A549 (cell line): Measurements from ENCODE around the gene HRH1. TPM values are rescaled to one million over a fixed set of nuclear protein-coding genes. Genes with fewer than 3 reads are reported as not detected.

Experiments
- ATAC-seq, 2 experiments: fragments of 200-7000 bp in 1 of 2; fragments of >200 bp in 1 of 2; cut with Nextera tagmentation in 1 of 2; cut with Tn5 transposase in 1 of 2; 3 replicates each; pipeline versions ENCODE4 v1.8.0 to v1.9.1; 2018 to 2020; ENCODE audit warnings: mild to moderate bottlenecking in 1 of 2, moderate library complexity in 1 of 2
- CTCF ChIA-PET: fragments of 300-600 bp; sonication (Branson Sonifier 250); formaldehyde crosslinking; extraction: SDS; loops from one replicate; lab custom pipeline; 2021; ENCODE audit warnings: antibody characterized with exemption, inconsistent platforms; lab: Yijun Ruan, JAX
- POLR2A ChIA-PET: fragments of 350-600 bp; formaldehyde crosslinking; extraction: SDS; loops from one replicate; lab custom pipeline; 2021; ENCODE audit warnings: antibody characterized with exemption, inconsistent platforms; lab: Yijun Ruan, JAX
- DNase-seq, 2 experiments: peaks; one replicate each; pipeline versions ENCODE4 v3.0.0 to v3.0.0-alpha.2; 2011 to 2016; ENCODE audit warnings: low read depth in 1 of 2, low spot score in 1 of 2
- FAIRE-seq: peaks from 2 replicates; lab custom pipeline; 2011; peaks lifted over from hg19 to GRCh38; lab: Jason Lieb, UNC
- H3K27ac ChIP-seq, 2 experiments: fragments of >200 bp; sonication (Bioruptor Twin); formaldehyde crosslinking; 3 replicates each; pipeline ENCODE4 v1.5.1; 2016 to 2017
- H3K4me1 ChIP-seq: fragments of >200 bp; sonication (Bioruptor Twin); formaldehyde crosslinking; 3 replicates; pipeline ENCODE4 v1.6.1; 2016
- H3K4me2 ChIP-seq: fragments of >200 bp; sonication (Bioruptor Twin); formaldehyde crosslinking; 3 replicates; pipeline ENCODE4 v1.6.1; 2016
- H3K4me3 ChIP-seq: fragments of >200 bp; sonication (Bioruptor Twin); formaldehyde crosslinking; 3 replicates; pipeline ENCODE4 v1.5.1; 2016
- H3K9me3 ChIP-seq: fragments of >200 bp; sonication (Bioruptor Twin); formaldehyde crosslinking; 3 replicates; pipeline ENCODE4 v1.6.1; 2016
- CHD2 ChIP-seq: fragments of 150-350 bp; IDR thresholded peaks from 2 replicates; pipeline ENCODE4 v1.6.1; 2014; ENCODE audit warnings: low read length; ENCODE audit not compliant: partially characterized antibody
- EHMT2 ChIP-seq: fragments of 200-600 bp; sonication (generic); IDR thresholded peaks from 2 replicates; pipeline ENCODE4 v1.6.1; 2016; ENCODE audit warnings: antibody characterized with exemption, low read depth, mild to moderate bottlenecking, moderate library complexity
- EP300 ChIP-seq, 2 experiments: fragments of >200 bp; sonication (Bioruptor Twin); formaldehyde crosslinking; IDR thresholded peaks; 2 replicates in 1 of 2; 3 replicates in 1 of 2; pipeline ENCODE4 v1.6.1; 2016 to 2017
- GATA3 ChIP-seq: IDR thresholded peaks from 2 replicates; pipeline ENCODE4 v1.6.1; 2012; ENCODE audit warnings: borderline replicate concordance
- HDAC2 ChIP-seq: fragments of 200-600 bp; sonication (generic); IDR thresholded peaks from 2 replicates; pipeline ENCODE4 v1.6.1; 2016
- HEYL ChIP-seq: fragments of 250-450 bp; sonication (Bioruptor Pico); IDR thresholded peaks from 2 replicates; pipeline ENCODE4 v1.8.0; 2021; ENCODE audit warnings: mild to moderate bottlenecking, moderate library complexity
- JUN ChIP-seq, 2 experiments: fragments of >200 bp; sonication (Bioruptor Twin); formaldehyde crosslinking; IDR thresholded peaks; 2 replicates in 1 of 2; 3 replicates in 1 of 2; pipeline ENCODE4 v1.6.1; 2016 to 2017
- JUNB ChIP-seq: fragments of >200 bp; sonication (Bioruptor Twin); formaldehyde crosslinking; IDR thresholded peaks from 2 replicates; pipeline ENCODE4 v1.6.1; 2016
- KDM5A ChIP-seq: fragments of 200-600 bp; sonication (generic); IDR thresholded peaks from 2 replicates; pipeline ENCODE4 v1.6.1; 2016; ENCODE audit warnings: antibody characterized with exemption, mild to moderate bottlenecking
- MAFK ChIP-seq: fragments of 450-650 bp; IDR thresholded peaks from 2 replicates; pipeline ENCODE4 v1.6.1; 2014; ENCODE audit not compliant: partially characterized antibody
- MYC ChIP-seq: IDR thresholded peaks from 2 replicates; pipeline ENCODE4 v1.6.1; 2012; ENCODE audit warnings: mild to moderate bottlenecking, inconsistent platforms, low read length, improper control_type of control experiment, borderline replicate concordance
- NR3C1 ChIP-seq: fragments of >200 bp; sonication (Bioruptor Twin); formaldehyde crosslinking; IDR thresholded peaks from 3 replicates; pipeline ENCODE4 v1.6.1; 2017
- RAD21 ChIP-seq, 2 experiments: fragments of >200 bp in 1 of 2; sonication (Bioruptor Twin) in 1 of 2; formaldehyde crosslinking in 1 of 2; IDR thresholded peaks in 1 of 2; conservative IDR thresholded peaks in 1 of 2; 2 replicates in 1 of 2; 3 replicates in 1 of 2; pipeline ENCODE4 v1.6.1; 2012 to 2018; ENCODE audit warnings: inconsistent platforms in 1 of 2
- RCOR1 ChIP-seq: fragments of 150-350 bp; IDR thresholded peaks from 2 replicates; pipeline ENCODE4 v1.6.1; 2014; ENCODE audit warnings: antibody characterized with exemption, low read length, low read depth
- RNF2 ChIP-seq: fragments of 200-600 bp; sonication (generic); IDR thresholded peaks from 2 replicates; pipeline ENCODE4 v1.6.1; 2016; ENCODE audit warnings: low read depth, mild to moderate bottlenecking, antibody characterized with exemption, moderate library complexity, borderline replicate concordance
- SMC3 ChIP-seq: fragments of >200 bp; sonication (Bioruptor Twin); formaldehyde crosslinking; IDR thresholded peaks from 3 replicates; pipeline ENCODE4 v1.6.1; 2018; ENCODE audit warnings: inconsistent platforms
- SREBF2 ChIP-seq: fragments of 450-650 bp; IDR thresholded peaks from 2 replicates; pipeline ENCODE4 v1.6.1; 2014; ENCODE audit warnings: mild to moderate bottlenecking, moderate library complexity
- TFCP2L1 ChIP-seq: fragments of 250-450 bp; sonication (Bioruptor Pico); IDR thresholded peaks from 2 replicates; pipeline ENCODE4 v1.5.0; 2021; ENCODE audit warnings: mild to moderate bottlenecking
- WGBS: methylation state at CpG from one replicate; pipeline ENCODE4 v1.1.6; 2017; ENCODE audit errors: missing lambda C conversion rate; 5-methylcytosine and 5-hydroxymethylcytosine counted together
- polyA plus RNA-seq, 4 experiments: library from polyadenylated mRNA; depleted of rRNA in 3 of 4; stranded (reverse); fragments of >200 nt; fragmentation: RNase III in 1 of 4; extraction: RNeasy Plus Mini Kit Qiagen cat#74134 plus additional on column Dnase treatment in 1 of 4; gene quantifications; 2 replicates in 3 of 4; 3 replicates in 1 of 4; pipeline ENCODE4 v1.2.3, GENCODE V29; 2011 to 2017
- TF ChIP-seq, protein P1 (sequence below): fragments of 250-450 bp; sonication (Bioruptor Pico); IDR thresholded peaks from 2 replicates; pipeline ENCODE4 v1.5.0; 2021; ENCODE audit warnings: mild to moderate bottlenecking, moderate library complexity, borderline replicate concordance
- TF ChIP-seq, protein P2 (sequence below): fragments of 200-600 bp; sonication (generic); IDR thresholded peaks from 2 replicates; pipeline ENCODE4 v1.6.1; 2016; ENCODE audit warnings: antibody characterized with exemption, mild to moderate bottlenecking, moderate library complexity
- TF ChIP-seq, protein P3 (sequence below): IDR thresholded peaks from 2 replicates; pipeline ENCODE4 v1.6.1; 2012; ENCODE audit warnings: low read depth, borderline replicate concordance
- TF ChIP-seq, protein P4 (sequence below): fragments of >200 bp; sonication (Bioruptor Twin); formaldehyde crosslinking; IDR thresholded peaks from 3 replicates; pipeline ENCODE4 v1.5.1; 2016

The HRH1 gene
- polyA plus RNA-seq, 2 of the 4 experiments (the other 2 are of a cell fraction), result 4.2 TPM

DNA sequence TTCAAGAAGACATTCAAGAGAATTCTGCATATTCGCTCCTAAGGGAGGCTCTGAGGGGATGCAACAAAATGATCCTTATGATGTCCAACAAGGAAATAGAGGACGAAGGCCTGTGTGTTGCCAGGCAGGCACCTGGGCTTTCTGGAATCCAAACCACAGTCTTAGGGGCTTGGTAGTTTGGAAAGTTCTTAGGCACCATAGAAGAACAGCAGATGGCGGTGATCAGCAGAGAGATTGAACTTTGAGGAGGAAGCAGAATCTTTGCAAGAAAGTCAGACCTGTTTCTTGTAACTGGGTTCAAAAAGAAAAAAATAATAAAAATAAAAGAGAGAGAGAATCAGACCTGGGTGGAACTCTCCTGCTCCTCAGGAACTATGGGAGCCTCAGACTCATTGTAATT, 106.2 kb downstream of the HRH1 start:
- no peak for TF ChIP-seq MAFK
- TF ChIP-seq, protein P1, sequence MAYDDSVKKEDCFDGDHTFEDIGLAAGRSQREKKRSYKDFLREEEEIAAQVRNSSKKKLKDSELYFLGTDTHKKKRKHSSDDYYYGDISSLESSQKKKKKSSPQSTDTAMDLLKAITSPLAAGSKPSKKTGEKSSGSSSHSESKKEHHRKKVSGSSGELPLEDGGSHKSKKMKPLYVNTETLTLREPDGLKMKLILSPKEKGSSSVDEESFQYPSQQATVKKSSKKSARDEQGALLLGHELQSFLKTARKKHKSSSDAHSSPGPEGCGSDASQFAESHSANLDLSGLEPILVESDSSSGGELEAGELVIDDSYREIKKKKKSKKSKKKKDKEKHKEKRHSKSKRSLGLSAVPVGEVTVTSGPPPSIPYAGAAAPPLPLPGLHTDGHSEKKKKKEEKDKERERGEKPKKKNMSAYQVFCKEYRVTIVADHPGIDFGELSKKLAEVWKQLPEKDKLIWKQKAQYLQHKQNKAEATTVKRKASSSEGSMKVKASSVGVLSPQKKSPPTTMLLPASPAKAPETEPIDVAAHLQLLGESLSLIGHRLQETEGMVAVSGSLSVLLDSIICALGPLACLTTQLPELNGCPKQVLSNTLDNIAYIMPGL, result no peak
- no peak for TF ChIP-seq JUNB
- TF ChIP-seq GATA3, result no peak
- TF ChIP-seq EHMT2, result no peak
- no peak for TF ChIP-seq HDAC2
- no peak for TF ChIP-seq SMC3
- no peak for TF ChIP-seq RCOR1
- TF ChIP-seq, protein P2, sequence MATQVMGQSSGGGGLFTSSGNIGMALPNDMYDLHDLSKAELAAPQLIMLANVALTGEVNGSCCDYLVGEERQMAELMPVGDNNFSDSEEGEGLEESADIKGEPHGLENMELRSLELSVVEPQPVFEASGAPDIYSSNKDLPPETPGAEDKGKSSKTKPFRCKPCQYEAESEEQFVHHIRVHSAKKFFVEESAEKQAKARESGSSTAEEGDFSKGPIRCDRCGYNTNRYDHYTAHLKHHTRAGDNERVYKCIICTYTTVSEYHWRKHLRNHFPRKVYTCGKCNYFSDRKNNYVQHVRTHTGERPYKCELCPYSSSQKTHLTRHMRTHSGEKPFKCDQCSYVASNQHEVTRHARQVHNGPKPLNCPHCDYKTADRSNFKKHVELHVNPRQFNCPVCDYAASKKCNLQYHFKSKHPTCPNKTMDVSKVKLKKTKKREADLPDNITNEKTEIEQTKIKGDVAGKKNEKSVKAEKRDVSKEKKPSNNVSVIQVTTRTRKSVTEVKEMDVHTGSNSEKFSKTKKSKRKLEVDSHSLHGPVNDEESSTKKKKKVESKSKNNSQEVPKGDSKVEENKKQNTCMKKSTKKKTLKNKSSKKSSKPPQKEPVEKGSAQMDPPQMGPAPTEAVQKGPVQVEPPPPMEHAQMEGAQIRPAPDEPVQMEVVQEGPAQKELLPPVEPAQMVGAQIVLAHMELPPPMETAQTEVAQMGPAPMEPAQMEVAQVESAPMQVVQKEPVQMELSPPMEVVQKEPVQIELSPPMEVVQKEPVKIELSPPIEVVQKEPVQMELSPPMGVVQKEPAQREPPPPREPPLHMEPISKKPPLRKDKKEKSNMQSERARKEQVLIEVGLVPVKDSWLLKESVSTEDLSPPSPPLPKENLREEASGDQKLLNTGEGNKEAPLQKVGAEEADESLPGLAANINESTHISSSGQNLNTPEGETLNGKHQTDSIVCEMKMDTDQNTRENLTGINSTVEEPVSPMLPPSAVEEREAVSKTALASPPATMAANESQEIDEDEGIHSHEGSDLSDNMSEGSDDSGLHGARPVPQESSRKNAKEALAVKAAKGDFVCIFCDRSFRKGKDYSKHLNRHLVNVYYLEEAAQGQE, result no peak
- TF ChIP-seq KDM5A, result no peak
- no peak for TF ChIP-seq SREBF2
- TF ChIP-seq, protein P3, sequence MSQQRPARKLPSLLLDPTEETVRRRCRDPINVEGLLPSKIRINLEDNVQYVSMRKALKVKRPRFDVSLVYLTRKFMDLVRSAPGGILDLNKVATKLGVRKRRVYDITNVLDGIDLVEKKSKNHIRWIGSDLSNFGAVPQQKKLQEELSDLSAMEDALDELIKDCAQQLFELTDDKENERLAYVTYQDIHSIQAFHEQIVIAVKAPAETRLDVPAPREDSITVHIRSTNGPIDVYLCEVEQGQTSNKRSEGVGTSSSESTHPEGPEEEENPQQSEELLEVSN, result no peak
- no peak for TF ChIP-seq EP300 (IDR thresholded peaks at IDR 0.05)
- TF ChIP-seq HEYL, result no peak
- no peak for TF ChIP-seq JUN (IDR thresholded peaks at IDR 0.05)
- no peak for TF ChIP-seq TFCP2L1 (CRISPR knock-in tag)
- no peak for TF ChIP-seq RAD21 (conservative IDR thresholded peaks at IDR 0.05 in 1 of 2, IDR thresholded peaks at IDR 0.05 in 1 of 2)
- TF ChIP-seq, protein P4, sequence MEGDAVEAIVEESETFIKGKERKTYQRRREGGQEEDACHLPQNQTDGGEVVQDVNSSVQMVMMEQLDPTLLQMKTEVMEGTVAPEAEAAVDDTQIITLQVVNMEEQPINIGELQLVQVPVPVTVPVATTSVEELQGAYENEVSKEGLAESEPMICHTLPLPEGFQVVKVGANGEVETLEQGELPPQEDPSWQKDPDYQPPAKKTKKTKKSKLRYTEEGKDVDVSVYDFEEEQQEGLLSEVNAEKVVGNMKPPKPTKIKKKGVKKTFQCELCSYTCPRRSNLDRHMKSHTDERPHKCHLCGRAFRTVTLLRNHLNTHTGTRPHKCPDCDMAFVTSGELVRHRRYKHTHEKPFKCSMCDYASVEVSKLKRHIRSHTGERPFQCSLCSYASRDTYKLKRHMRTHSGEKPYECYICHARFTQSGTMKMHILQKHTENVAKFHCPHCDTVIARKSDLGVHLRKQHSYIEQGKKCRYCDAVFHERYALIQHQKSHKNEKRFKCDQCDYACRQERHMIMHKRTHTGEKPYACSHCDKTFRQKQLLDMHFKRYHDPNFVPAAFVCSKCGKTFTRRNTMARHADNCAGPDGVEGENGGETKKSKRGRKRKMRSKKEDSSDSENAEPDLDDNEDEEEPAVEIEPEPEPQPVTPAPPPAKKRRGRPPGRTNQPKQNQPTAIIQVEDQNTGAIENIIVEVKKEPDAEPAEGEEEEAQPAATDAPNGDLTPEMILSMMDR, result no peak
- no peak for TF ChIP-seq NR3C1
- H3K4me1 ChIP-seq, result no peaks in the 10 kb centered on the region
- ATAC-seq, result no peak
- ChIA-PET CTCF (interaction anchor here (1.1 to 1.9 kb wide), 2 partner anchors 24 to 71 kb away, joined by 3 to 6 read pairs; no protein-coding TSS in a partner anchor), POLR2A (interaction anchor here (2.2 kb wide), 1 partner anchor 12 kb away, joined by 7 read pairs; the partner anchor contains the start of gene ATG7)
- H3K9me3 ChIP-seq, result no peaks in the 10 kb centered on the region
- no peak overlapping the region for H3K27ac ChIP-seq
- 87% methylated on average over 3 of the region's 3 CpGs for WGBS
- no peak for DNase-seq
- no peak for FAIRE-seq
- H3K4me2 ChIP-seq, result no peak overlapping the region
- no peak overlapping the region for H3K4me3 ChIP-seq

DNA sequence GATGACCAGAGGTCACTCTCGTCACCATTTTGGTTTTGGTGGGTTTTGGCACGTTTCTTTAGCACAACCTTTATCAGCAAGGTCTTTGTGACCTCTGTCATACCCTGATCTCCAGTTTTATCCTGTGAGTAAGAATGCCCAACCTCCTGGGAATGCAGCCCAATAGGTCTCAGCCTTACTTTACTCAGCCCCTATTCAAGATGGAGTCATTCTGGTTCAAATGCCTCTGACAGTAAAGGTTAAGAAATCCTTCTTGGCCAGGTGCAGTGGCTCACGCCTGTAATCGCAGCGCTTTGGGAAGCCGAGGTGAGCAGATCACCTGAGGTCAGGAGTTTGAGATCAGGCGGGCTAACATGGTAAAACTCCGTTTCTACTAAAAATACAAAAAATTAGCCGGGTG, 114.7 kb downstream of the HRH1 start:
- Histone ChIP-seq H3K4me2 (no peak overlapping the region), H3K4me1 (peaks cover 12% of the 10 kb centered on the region; the same call in 2 of the 3 replicates), H3K27ac (no peak overlapping the region), H3K4me3 (no peak overlapping the region), H3K9me3 (no peaks in the 10 kb centered on the region)
- WGBS, result 73% methylated on average over 9 of the region's 9 CpGs
- CTCF ChIA-PET, result interaction anchor here (0.7 kb wide), 1 partner anchor 53 kb away, joined by 3 read pairs; no protein-coding TSS in a partner anchor
- FAIRE-seq (no peak), DNase-seq (no peak), ATAC-seq (no peak)
- TF ChIP-seq RNF2 (no peak), CHD2 (no peak), MYC (no peak), JUNB (no peak)
- POLR2A ChIA-PET, result no interaction called here
